Measurements from ENCODE around the gene CTNNA2.

Gene CTNNA2

GRCh38 chr2:80591233-80591632 is 1078.4 kb downstream of the CTNNA2 start:
- no peak for DNase-seq (ENCODE audit: low spot score)

GRCh38 chr2:80592106-80592505 is 1079.3 kb downstream of the CTNNA2 start:
- DNase-seq (ENCODE audit: low spot score): no peak

- DNase-seq (ENCODE audit: low spot score): no peak
Observed at GRCh38 chr2:80610108-80610507, 1097.3 kb downstream of the CTNNA2 start.

GRCh38 chr2:80621656-80622055 is 1108.8 kb downstream of the CTNNA2 start:
- no peak for DNase-seq (ENCODE audit: low spot score)

GRCh38 chr2:80624062-80624461 is 1111.2 kb downstream of the CTNNA2 start:
- DNase-seq (ENCODE audit: low spot score): no peak

GRCh38 chr2:80634590-80634989 is 1121.7 kb downstream of the CTNNA2 start:
- DNase-seq (ENCODE audit: low spot score): no peak

GRCh38 chr2:80638783-80639182 is 1125.9 kb downstream of the CTNNA2 start:
- DNase-seq (ENCODE audit: low spot score): no peak

- no peak for DNase-seq (ENCODE audit: low spot score)
Observed at GRCh38 chr2:80642465-80642864, 1129.6 kb downstream of the CTNNA2 start.

- DNase-seq (ENCODE audit: low spot score): no peak
Observed at GRCh38 chr2:80643598-80643997, 1130.7 kb downstream of the CTNNA2 start.

- no peak for DNase-seq (ENCODE audit: low spot score)
Observed at GRCh38 chr2:80651435-80651834, 1138.6 kb downstream of the CTNNA2 start.

- no peak for DNase-seq (ENCODE audit: low spot score)
Observed at GRCh38 chr2:80655265-80655664, 1142.4 kb downstream of the CTNNA2 start.

GRCh38 chr2:80670763-80671162 is 1157.9 kb downstream of the CTNNA2 start:
- no peak for DNase-seq (ENCODE audit: low spot score)

GRCh38 chr2:80687524-80687923 is 1174.7 kb downstream of the CTNNA2 start:
- no peak for DNase-seq (ENCODE audit: low spot score)

GRCh38 chr2:80689106-80689505 is 1176.3 kb downstream of the CTNNA2 start:
- DNase-seq (ENCODE audit: low spot score): no peak

All from ecto neural progenitor cell (in vitro differentiated cells).